Pancreas (tissue), 10 donors: ENCODE measurements around the gene KLRB1. TPM values are rescaled to one million over a fixed set of nuclear protein-coding genes. Genes with fewer than 3 reads are reported as not detected.
"Not testable (repeated sequence)": the region's sequence is repeated elsewhere in the genome, so short reads cannot be mapped to it uniquely, and the experiment has no call there.

ENCODE experiments used
- ATAC-seq, 4 donors: fragments of 200-7000 bp; cut with Tn5 transposase; one replicate each; pipeline versions ENCODE4 v1.8.0 to v1.9.1; 2020; ENCODE audit warnings: mild to moderate bottlenecking in 4 of 4, moderate library complexity in 4 of 4
- DNase-seq, 6 donors: peaks; one replicate each; pipeline ENCODE4 v3.0.0-alpha.2; 2020
- FAIRE-seq: peaks from 2 replicates; lab custom pipeline; 2012; peaks lifted over from hg19 to GRCh38; lab: Jason Lieb, UNC
- H3K27ac ChIP-seq, 4 donors: fragments of 200-600 bp; sonication (generic); 1 replicate in 3 of 4; 2 replicates in 1 of 4; pipeline versions ENCODE4 v1.5.0 to v1.8.0; 2020
- H3K27me3 ChIP-seq, 4 donors: fragments of 200-600 bp; one replicate each; pipeline ENCODE4 v1.8.0; 2021
- H3K36me3 ChIP-seq, 3 donors: fragments of 200-600 bp; sonication (generic) in 1 of 3; one replicate each; pipeline versions ENCODE4 v1.5.0 to v1.8.0; 2020 to 2021
- H3K4me1 ChIP-seq, 3 donors: fragments of 200-600 bp; one replicate each; pipeline ENCODE4 v1.8.0; 2021
- H3K4me3 ChIP-seq, 4 donors: fragments of 200-600 bp; sonication (generic) in 2 of 4; one replicate each; pipeline versions ENCODE4 v1.5.0 to v1.8.0; 2020 to 2021
- H3K9me3 ChIP-seq, 4 donors: fragments of 200-600 bp; one replicate each; pipeline ENCODE4 v1.8.0; 2021
- WGBS, 2 donors: extraction: QIAGEN DNeasy Blood & Tissue Kit; methylation state at CpG; one replicate each; pipeline ENCODE4 v1.1.7; 2013; 5-methylcytosine and 5-hydroxymethylcytosine counted together
- intact Hi-C, 3 donors: fragments of 100-400 bp; cut with DNase I; formaldehyde crosslinking; loops; one replicate each; pipeline versions ENCODE4 v1.11.1 to v1.14.2; 2022
- polyA plus RNA-seq, 2 donors: library from polyadenylated mRNA; stranded (reverse); fragments of 200-250 nt; gene quantifications; one replicate each; pipeline ENCODE4 v1.2.3, GENCODE V29; 2013
- total RNA-seq, 6 donors: library from RNA; stranded (reverse); fragmentation: NEBNext Ultra II Directional in 4 of 6; extraction: Animal tissue kit (Norgen Biotek cat#: 25700) in 4 of 6; gene quantifications; one replicate each; pipeline versions ENCODE4 v1.2.1 to v1.2.4, GENCODE V29; 2021 to 2023
- donor health status: healthy with polysubstance abuse.
- donor health status: DM: no; HTN: no; CAD: no; lungs with moderate emphysema.
- donor health status: DM: no; HTN: no; CAD: no.
- donor health status: control.
- donor health status: control.
- donor health status: Bipolar disorder and iron deficiency.
- donor health status: DM: yes; HTN: yes; CAD: no.
- donor health status: DM: no; HTN: no; CAD: no.
- donor health status: DM: no; HTN: no; CAD: no.
- donor health status: DM: yes; HTN: yes; CAD: no.

Gene KLRB1
- total and polyA plus RNA-seq, 8 donors, result 0.12 to 1.00 (median 0.16) TPM; not detected in 1

GRCh38 chr12:9564418-9564817 is 43.3 kb downstream of the KLRB1 start:
- ATAC-seq, intact Hi-C loops, DNase-seq, H3K27me3 ChIP-seq, H3K4me1 ChIP-seq, H3K4me3 ChIP-seq, FAIRE-seq, H3K27ac ChIP-seq, H3K36me3 ChIP-seq, H3K9me3 ChIP-seq: not testable (repeated sequence)
- WGBS, 2 donors, result 91% methylated on average over 2 of the region's 2 CpGs; no CpG with 5 or more reads in 1 of the 2 donors

GRCh38 chr12:9562841-9563453 is 44.8 kb downstream of the KLRB1 start:
- H3K27ac ChIP-seq, FAIRE-seq, H3K4me1 ChIP-seq, DNase-seq, ATAC-seq, H3K4me3 ChIP-seq, H3K27me3 ChIP-seq, intact Hi-C loops, H3K9me3 ChIP-seq, H3K36me3 ChIP-seq: not testable (repeated sequence)
- 86% methylated on average over 3 of the region's 5 CpGs; no CpG with 5 or more reads in 1 of the 2 donors for WGBS, 2 donors

GRCh38 chr12:9545489-9545888 is 62.2 kb downstream of the KLRB1 start:
- H3K27me3 ChIP-seq, DNase-seq, ATAC-seq, H3K9me3 ChIP-seq, intact Hi-C loops, H3K27ac ChIP-seq, H3K36me3 ChIP-seq, H3K4me1 ChIP-seq, H3K4me3 ChIP-seq, FAIRE-seq: not testable (repeated sequence)
- 71% methylated on average over 4 of the region's 4 CpGs; no CpG with 5 or more reads in 1 of the 2 donors for WGBS, 2 donors

Other genes starting within 250 kb of the KLRB1 start
- gene CLEC2D, start 61.8 kb upstream of the KLRB1 start, total RNA-seq, result 1 to 10 TPM; 1.1 to 5.7 (median 2.1) TPM
- 1 to 10 TPM; 2.8 to 3.6 TPM for gene CLEC2D, start 61.8 kb upstream of the KLRB1 start, polyA plus RNA-seq
- under 1 TPM in 2 of 6 donors, not detected in 4; 0.31 to 0.43 TPM for gene CLECL1, start 125.2 kb upstream of the KLRB1 start, total RNA-seq
- not detected for gene CLECL1, start 125.2 kb upstream of the KLRB1 start, polyA plus RNA-seq
- 1 to 10 TPM in 2 of 6 donors, under 1 TPM in 4; 0.12 to 1.9 (median 0.76) TPM for gene CD69, start 153.0 kb upstream of the KLRB1 start, total RNA-seq
- under 1 TPM; 0.23 to 0.31 TPM for gene CD69, start 153.0 kb upstream of the KLRB1 start, polyA plus RNA-seq
- gene KLRF1, start 219.6 kb upstream of the KLRB1 start, total RNA-seq, result under 1 TPM in 5 of 6 donors, not detected in 1; 0.28 to 0.76 (median 0.35) TPM
- 1 to 10 TPM in 1 of 2 donors, under 1 TPM in 1; 0.84 to 2.1 TPM for gene KLRF1, start 219.6 kb upstream of the KLRB1 start, polyA plus RNA-seq